CD4-positive, CD25-positive, alpha-beta regulatory T cell (primary cell): ENCODE data around the gene ACSF3. TPM values are rescaled to one million over a fixed set of nuclear protein-coding genes. Genes with fewer than 3 reads are reported as not detected.
"Not testable (repeated sequence)": the region's sequence is repeated elsewhere in the genome, so short reads cannot be mapped to it uniquely, and the experiment has no call there.

Source experiments
- ATAC-seq, 2 donors: fragments of 150-1000 bp; cut with Tn5 transposase; one replicate each; pipeline ENCODE4 v1.10.0; 2021; ENCODE audit warnings: low read depth in 2 of 2, moderate number of reproducible peaks in 2 of 2, moderate library complexity in 1 of 2
- DNase-seq, 3 donors: peaks; one replicate each; pipeline versions ENCODE4 v3.0.0 to v3.0.0-alpha.2; 2012 to 2022; ENCODE audit warnings: mixed read lengths in 1 of 3
- H3K27ac ChIP-seq: one replicate; pipeline ENCODE4 v1.7.0; 2013; ENCODE audit warnings: mild to moderate bottlenecking, low read length; ENCODE audit not compliant: insufficient read depth, poor library complexity, severe bottlenecking
- H3K27me3 ChIP-seq: one replicate; pipeline ENCODE4 v1.7.0; 2013; ENCODE audit warnings: low read length; ENCODE audit not compliant: control insufficient read depth, insufficient read depth
- H3K36me3 ChIP-seq: one replicate; pipeline ENCODE4 v1.7.0; 2013; ENCODE audit warnings: mild to moderate bottlenecking, low read length, moderate library complexity; ENCODE audit not compliant: control insufficient read depth, insufficient read depth
- H3K4me1 ChIP-seq: 2 replicates; pipeline ENCODE4 v1.7.0; 2013; ENCODE audit warnings: mild to moderate bottlenecking, low read length; ENCODE audit not compliant: insufficient read depth, control insufficient read depth, poor library complexity, severe bottlenecking
- H3K4me3 ChIP-seq: one replicate; pipeline ENCODE4 v1.7.0; 2013; ENCODE audit warnings: low read depth, mild to moderate bottlenecking, low read length, moderate library complexity
- H3K9me3 ChIP-seq, 2 experiments: 1 replicate in 1 of 2; 2 replicates in 1 of 2; pipeline ENCODE4 v1.7.0; 2013; ENCODE audit warnings: low read length in 2 of 2, mild to moderate bottlenecking in 1 of 2, moderate library complexity in 1 of 2; ENCODE audit not compliant: control insufficient read depth in 2 of 2
- H3K27ac Mint-ChIP-seq, 3 donors: one replicate each; pipeline ENCODE4 v1.8.0; 2020 to 2022; ENCODE audit warnings: mild to moderate bottlenecking in 3 of 3, mixed read lengths in 3 of 3, moderate library complexity in 2 of 3
- H3K27me3 Mint-ChIP-seq: one replicate; pipeline ENCODE4 v1.8.0; 2022; ENCODE audit warnings: mild to moderate bottlenecking, mixed read lengths
- H3K36me3 Mint-ChIP-seq: one replicate; pipeline ENCODE4 v1.8.0; 2020; ENCODE audit warnings: mixed read lengths
- H3K4me1 Mint-ChIP-seq, 4 donors: one replicate each; pipeline ENCODE4 v1.8.0; 2020 to 2022; ENCODE audit warnings: mixed read lengths in 4 of 4, mild to moderate bottlenecking in 1 of 4
- H3K4me3 Mint-ChIP-seq, 4 donors: one replicate each; pipeline ENCODE4 v1.8.0; 2020 to 2022; ENCODE audit warnings: mild to moderate bottlenecking in 4 of 4, mixed read lengths in 4 of 4, moderate library complexity in 3 of 4
- H3K9me3 Mint-ChIP-seq, 7 donors: one replicate each; pipeline ENCODE4 v1.8.0; 2020 to 2022; ENCODE audit warnings: mixed read lengths in 7 of 7, mild to moderate bottlenecking in 3 of 7, moderate library complexity in 2 of 7
- polyA plus RNA-seq, 4 donors: library from polyadenylated mRNA; unstranded; fragments of 300-500 nt; fragmentation: Illumina TruSeq; gene quantifications; one replicate each; pipeline ENCODE4 v1.2.3, GENCODE V29; 2021
- total RNA-seq: library from RNA; stranded (reverse); gene quantifications from one replicate; pipeline ENCODE4 v1.2.3, GENCODE V29; 2022

ACSF3 gene
- total and polyA plus RNA-seq, 5 donors from 2014 or later = 24.1 to 56.3 (median 29.1) TPM

DNA sequence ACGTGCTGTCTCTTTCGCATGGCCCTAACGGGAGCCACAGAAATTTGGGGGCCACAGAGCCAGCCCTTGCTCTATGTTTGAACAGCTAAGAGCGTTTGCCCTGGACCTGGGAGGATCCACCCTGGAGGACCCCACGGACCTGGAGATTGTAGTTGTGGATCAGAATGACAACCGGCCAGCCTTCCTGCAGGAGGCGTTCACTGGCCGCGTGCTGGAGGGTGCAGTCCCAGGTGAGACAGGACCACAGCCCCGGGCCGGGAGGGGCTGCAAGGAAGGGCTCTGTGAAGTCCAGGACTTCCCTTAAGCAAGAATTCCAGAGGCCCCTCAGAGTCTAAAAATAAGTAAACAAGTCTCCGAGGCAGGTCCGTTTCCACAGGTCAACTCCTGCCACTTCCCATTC lies 89.8 kb downstream of the ACSF3 start:
- Histone ChIP-seq H3K4me1 (no peaks in the 10 kb centered on the region), H3K9me3 (no peaks in the 10 kb centered on the region), H3K27me3 (no peaks in the 10 kb centered on the region), H3K4me3 (no peak overlapping the region), H3K27ac (no peak overlapping the region), H3K36me3 (no peaks in the 10 kb centered on the region)
- Mint-ChIP-seq H3K27me3 (peaks cover 5% of the 10 kb centered on the region), H3K4me3 (peak overlapping the region in 2 of 4 donors; percentile 1 to 38), H3K9me3 (peaks cover 0 to 5% (median 0%) of the 10 kb centered on the region in 7 donors), H3K27ac (no peak overlapping the region), H3K36me3 (no peaks in the 10 kb centered on the region), H3K4me1 (peaks cover 0 to 7% (median 0%) of the 10 kb centered on the region in 4 donors)
- DNase-seq (no peak), ATAC-seq (no peak)

DNA sequence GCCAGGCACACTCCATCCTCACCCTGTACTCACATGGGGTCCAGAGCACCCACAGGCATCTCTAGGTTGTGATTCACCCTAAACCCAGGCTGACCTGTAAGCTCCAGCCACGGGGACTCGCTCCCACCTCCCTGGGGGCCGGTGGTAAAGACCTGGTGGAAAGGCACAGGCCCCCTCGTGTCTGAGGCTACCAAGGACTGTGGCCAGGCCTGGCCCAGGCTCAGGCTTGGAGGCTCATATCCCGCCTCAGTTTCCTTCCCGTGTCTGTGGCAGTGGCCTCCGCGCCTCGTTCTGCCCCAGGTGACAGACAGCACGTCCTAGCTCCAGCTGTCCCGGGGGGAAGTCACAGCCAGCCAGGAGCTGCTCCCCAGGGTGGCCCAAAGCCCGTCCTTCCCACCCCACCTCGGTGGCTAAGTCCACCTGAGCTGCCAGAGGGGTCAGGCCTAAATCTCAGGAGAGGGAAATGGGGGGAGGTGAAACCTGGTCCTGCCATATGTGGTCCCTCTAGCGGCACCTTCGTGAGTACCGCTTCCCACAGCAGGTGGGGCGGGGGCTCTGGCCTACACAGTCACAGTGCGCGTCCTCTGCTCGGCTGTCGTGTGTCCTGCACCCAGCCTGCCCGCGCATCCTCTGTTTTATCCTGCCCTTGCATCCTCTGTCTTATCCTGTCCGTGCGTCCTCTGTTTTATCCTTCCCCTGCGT lies 90.5 kb downstream of the ACSF3 start:
- Histone ChIP-seq H3K4me1 (no peaks in the 10 kb centered on the region), H3K36me3 (no peaks in the 10 kb centered on the region), H3K27ac (no peak overlapping the region), H3K9me3 (no peaks in the 10 kb centered on the region), H3K27me3 (no peaks in the 10 kb centered on the region), H3K4me3 (no peak overlapping the region)
- H3K27ac Mint-ChIP-seq = peak overlapping the region in 1 of 3 donors; percentile 60
- no peak for DNase-seq
- H3K9me3 Mint-ChIP-seq = peaks cover 0 to 5% (median 0%) of the 10 kb centered on the region in 7 donors
- H3K27me3 Mint-ChIP-seq = peaks cover 5% of the 10 kb centered on the region
- H3K4me1 Mint-ChIP-seq = peaks cover 0 to 7% (median 1%) of the 10 kb centered on the region in 4 donors
- no peak for ATAC-seq
- H3K36me3 Mint-ChIP-seq = no peaks in the 10 kb centered on the region
- H3K4me3 Mint-ChIP-seq = no peak overlapping the region

DNA sequence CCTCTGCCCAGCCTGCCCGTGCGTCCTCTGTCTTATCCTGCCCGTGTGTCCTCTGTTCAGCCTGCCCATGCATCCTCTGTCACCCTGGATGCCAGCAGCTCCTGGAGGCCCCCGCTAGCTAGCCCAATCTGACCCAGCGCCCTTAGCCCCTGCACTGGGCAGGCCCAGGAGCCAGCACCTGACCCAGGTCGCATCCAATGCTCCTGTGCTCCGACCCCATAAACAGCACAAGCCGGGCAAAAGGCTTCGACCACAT lies 91.0 kb downstream of the ACSF3 start:
- no peak for ATAC-seq
- Mint-ChIP-seq H3K4me3 (no peak overlapping the region), H3K27me3 (peaks cover 5% of the 10 kb centered on the region), H3K27ac (peak overlapping the region in 1 of 3 donors; percentile 60), H3K4me1 (peaks cover 0 to 7% (median 3%) of the 10 kb centered on the region in 4 donors), H3K9me3 (peaks cover 0 to 5% (median 0%) of the 10 kb centered on the region in 7 donors), H3K36me3 (no peaks in the 10 kb centered on the region)
- H3K4me1 ChIP-seq = no peaks in the 10 kb centered on the region
- no peaks in the 10 kb centered on the region for H3K36me3 ChIP-seq
- H3K27ac ChIP-seq = no peak overlapping the region
- DNase-seq = no peak
- no peaks in the 10 kb centered on the region for H3K9me3 ChIP-seq
- H3K27me3 ChIP-seq = no peaks in the 10 kb centered on the region
- H3K4me3 ChIP-seq = no peak overlapping the region

DNA sequence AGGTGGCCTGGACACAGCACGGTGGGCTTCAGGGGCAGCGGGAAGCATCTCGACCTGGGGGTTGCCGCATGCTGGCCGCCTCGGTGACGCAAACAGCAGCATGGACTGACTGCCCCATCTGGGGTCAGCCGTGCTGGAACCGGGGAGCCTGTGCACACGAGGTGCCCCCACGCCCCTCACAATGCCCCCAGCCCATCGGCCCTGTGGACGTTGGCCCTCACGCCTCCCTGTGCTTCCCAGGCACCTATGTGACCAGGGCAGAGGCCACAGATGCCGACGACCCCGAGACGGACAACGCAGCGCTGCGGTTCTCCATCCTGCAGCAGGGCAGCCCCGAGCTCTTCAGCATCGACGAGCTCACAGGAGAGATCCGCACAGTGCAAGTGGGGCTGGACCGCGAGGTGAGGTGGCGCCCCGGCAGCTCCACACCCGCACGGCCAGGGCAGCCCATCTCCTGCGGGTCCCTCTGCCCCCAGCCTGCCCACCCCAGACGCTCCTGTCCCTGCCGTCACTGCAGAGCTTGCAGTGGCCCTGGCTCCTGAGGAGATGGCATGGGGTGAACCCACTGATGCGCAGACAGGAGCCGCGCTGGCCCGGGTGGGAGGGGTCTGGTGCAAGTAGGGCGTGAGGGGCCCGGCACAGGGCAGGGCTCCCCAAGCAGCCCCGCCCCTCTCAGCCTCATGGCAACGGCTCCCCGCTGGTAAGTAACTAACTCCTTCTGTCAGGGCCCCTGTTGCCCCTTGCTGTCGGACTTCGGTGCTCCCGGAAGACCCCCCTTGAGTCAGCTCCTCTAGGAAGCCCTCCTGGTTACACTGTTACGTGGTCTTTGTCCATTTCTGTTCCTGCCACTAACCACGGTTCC lies 91.5 kb downstream of the ACSF3 start:
- Histone ChIP-seq H3K4me1 (no peaks in the 10 kb centered on the region), H3K4me3 (no peak overlapping the region), H3K27me3 (no peaks in the 10 kb centered on the region), H3K36me3 (no peaks in the 10 kb centered on the region), H3K9me3 (no peaks in the 10 kb centered on the region), H3K27ac (no peak overlapping the region)
- peak; percentile 35 to 41 for ATAC-seq
- Mint-ChIP-seq H3K4me3 (no peak overlapping the region), H3K9me3 (peaks cover 0 to 5% (median 0%) of the 10 kb centered on the region in 7 donors), H3K27ac (peak overlapping the region in 1 of 3 donors; percentile 41), H3K36me3 (no peaks in the 10 kb centered on the region), H3K4me1 (peaks cover 0 to 10% (median 3%) of the 10 kb centered on the region in 4 donors), H3K27me3 (peaks cover 11% of the 10 kb centered on the region)
- peak in 2 of 3 donors; percentile 48 to 66 for DNase-seq

DNA sequence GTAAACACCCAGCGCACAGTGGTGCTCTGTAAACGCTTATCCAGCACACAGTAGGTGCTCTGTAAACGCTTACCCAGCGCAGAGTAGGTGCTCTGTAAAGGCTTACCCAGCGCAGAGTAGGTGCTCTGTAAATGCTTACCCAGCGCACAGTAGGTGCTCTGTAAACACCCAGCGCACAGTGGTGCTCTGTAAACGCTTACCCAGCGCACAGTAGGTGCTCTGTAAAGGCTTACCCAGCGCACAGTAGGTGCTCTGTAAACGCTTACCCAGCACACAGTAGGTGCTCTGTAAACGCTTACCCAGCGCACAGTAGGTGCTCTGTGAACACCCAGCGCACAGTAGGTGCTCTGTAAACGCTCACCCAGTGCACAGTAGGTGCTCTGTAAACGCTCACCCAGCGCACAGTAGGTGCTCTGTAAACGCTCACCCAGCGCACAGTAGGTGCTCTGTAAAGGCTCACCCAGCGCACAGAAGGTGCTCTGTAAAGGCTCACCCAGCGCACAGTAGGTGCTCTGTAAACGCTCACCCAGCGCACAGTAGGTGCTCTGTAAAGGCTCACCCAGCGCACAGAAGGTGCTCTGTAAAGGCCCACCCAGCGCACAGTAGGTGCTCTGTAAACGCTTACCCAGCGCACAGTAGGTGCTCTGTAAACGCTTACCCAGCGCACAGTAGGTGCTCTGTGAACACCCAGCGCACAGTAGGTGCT lies 92.4 kb downstream of the ACSF3 start:
- H3K9me3 Mint-ChIP-seq, ATAC-seq, H3K4me3 Mint-ChIP-seq, H3K27ac ChIP-seq, H3K4me3 ChIP-seq, H3K4me1 ChIP-seq, H3K36me3 Mint-ChIP-seq, DNase-seq, H3K27me3 ChIP-seq, H3K36me3 ChIP-seq, H3K9me3 ChIP-seq: not testable (repeated sequence)
- Mint-ChIP-seq H3K4me1 (peaks cover 0 to 10% (median 5%) of the 10 kb centered on the region in 4 donors), H3K27me3 (peaks cover 11% of the 10 kb centered on the region), H3K27ac (peak overlapping the region in 1 of 3 donors; percentile 41)

DNA sequence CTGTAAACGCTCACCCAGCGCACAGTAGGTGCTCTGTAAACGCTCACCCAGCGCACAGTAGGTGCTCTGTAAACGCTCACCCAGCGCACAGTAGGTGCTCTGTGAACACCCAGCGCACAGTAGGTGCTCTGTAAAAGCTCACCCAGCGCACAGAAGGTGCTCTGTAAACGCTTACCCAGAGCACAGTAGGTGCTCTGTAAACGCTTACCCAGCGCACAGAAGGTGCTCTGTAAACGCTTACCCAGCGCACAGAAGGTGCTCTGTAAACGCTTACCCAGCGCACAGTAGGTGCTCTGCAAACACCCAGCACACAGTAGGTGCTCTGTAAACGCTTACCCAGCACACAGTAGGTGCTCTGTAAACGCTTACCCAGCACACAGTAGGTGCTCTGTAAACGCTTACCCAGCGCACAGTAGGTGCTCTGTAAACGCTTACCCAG lies 93.0 kb downstream of the ACSF3 start:
- DNase-seq = peak in 2 of 3 donors; percentile 26 to 27
- H3K36me3 ChIP-seq = not testable (repeated sequence)

DNA sequence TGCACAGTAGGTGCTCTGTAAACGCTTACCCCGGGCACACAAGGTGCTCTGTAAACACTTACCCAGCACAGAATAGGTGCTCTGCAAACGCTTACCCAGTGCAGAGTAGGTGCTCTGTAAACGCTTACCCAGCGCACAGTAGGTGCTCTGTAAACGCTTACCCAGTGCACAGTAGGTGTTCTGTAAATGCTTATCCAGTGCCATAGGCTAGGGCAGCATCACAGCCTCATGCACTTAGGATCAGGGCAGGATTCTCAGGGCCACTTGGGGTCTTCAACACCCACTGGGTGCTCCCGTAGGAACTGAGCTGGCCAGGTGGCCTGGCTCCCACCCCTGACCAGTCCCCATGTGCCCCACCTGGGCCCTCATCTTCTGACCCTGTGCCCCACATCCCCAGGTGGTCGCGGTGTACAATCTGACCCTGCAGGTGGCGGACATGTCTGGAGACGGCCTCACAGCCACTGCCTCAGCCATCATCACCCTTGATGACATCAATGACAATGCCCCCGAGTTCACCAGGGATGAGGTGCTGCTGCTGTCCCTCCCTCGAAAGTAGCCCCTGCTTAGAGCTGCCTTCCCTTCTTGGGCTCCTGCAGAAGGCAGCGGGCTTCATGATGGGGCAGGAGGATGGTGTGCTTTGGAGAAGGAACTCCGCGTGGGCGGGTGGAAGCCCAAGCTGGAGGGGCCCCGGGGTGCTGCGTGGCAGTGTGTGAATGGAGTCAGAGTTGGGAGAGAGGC lies 93.5 kb downstream of the ACSF3 start:
- no peaks in the 10 kb centered on the region for H3K36me3 ChIP-seq
- Mint-ChIP-seq H3K4me1 (peaks cover 0 to 10% (median 4%) of the 10 kb centered on the region in 4 donors), H3K9me3 (peaks cover 0 to 5% (median 0%) of the 10 kb centered on the region in 7 donors), H3K27ac (peak overlapping the region; percentile 65 to 81 (median 66)), H3K27me3 (peaks cover 11% of the 10 kb centered on the region), H3K36me3 (no peaks in the 10 kb centered on the region), H3K4me3 (peak overlapping the region; percentile 67 to 81 (median 72))
- H3K9me3 ChIP-seq = no peaks in the 10 kb centered on the region
- peak in 2 of 3 donors; percentile 60 to 65 for DNase-seq
- H3K4me3 ChIP-seq = no peak overlapping the region
- H3K4me1 ChIP-seq = peaks cover 7% of the 10 kb centered on the region
- H3K27me3 ChIP-seq = no peaks in the 10 kb centered on the region
- peak; percentile 23 to 33 for ATAC-seq
- H3K27ac ChIP-seq = peak overlapping the region; percentile 5

More for the DNA sequence above, 93.0 kb downstream of the ACSF3 start:
- H3K27me3 ChIP-seq, H3K9me3 ChIP-seq, H3K4me1 ChIP-seq, H3K4me3 ChIP-seq, ATAC-seq, H3K36me3 Mint-ChIP-seq, H3K27ac ChIP-seq, H3K4me3 Mint-ChIP-seq, H3K9me3 Mint-ChIP-seq, H3K27ac Mint-ChIP-seq: not testable (repeated sequence)
- Mint-ChIP-seq H3K4me1 (peaks cover 0 to 11% (median 5%) of the 10 kb centered on the region in 4 donors), H3K27me3 (peaks cover 11% of the 10 kb centered on the region)
